Islet precursor cell (in vitro differentiated cells): ENCODE measurements around the gene HBG1.

Experiments used
- DNase-seq: peaks from one replicate; pipeline ENCODE4 v3.0.0-alpha.2; 2018

The HBG1 gene

DNA sequence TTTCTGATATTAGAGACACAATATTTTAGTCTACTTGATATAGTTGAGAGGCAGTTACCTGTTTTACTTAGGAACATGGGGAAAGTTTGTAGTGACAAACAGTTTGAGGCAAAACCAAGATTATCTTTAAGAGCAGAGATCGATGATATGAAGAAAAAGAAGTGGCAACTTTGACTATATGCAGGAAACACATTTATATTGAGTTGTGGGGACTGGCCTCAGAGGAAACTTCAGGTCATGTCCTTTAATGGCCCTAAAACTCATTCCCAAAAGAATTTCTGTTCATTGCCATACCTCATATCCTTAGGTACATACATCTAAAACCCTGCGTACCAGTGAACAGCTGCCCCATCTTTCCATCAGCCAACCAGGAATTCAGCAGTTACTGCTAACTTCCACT, 4.5 kb downstream of the HBG1 start:
- DNase-seq, result no peak

DNA sequence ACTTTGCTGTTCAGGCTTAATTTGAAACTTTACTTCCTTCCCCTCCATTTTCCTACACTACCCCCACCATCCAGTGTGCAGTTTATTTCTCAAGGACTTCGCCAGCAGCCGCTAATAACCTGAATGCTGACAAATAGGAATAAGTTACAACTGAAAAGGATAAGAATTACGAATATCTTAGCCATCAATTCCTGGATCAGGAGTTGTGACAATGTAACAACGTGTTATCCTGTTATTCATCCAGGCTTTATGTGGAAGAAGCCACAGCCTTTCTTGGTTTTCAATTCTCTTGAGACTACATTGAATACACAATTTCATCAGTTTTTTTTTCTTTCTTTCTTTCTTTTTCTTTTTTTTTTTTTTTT, 5.9 kb downstream of the HBG1 start:
- DNase-seq, result no peak

DNA sequence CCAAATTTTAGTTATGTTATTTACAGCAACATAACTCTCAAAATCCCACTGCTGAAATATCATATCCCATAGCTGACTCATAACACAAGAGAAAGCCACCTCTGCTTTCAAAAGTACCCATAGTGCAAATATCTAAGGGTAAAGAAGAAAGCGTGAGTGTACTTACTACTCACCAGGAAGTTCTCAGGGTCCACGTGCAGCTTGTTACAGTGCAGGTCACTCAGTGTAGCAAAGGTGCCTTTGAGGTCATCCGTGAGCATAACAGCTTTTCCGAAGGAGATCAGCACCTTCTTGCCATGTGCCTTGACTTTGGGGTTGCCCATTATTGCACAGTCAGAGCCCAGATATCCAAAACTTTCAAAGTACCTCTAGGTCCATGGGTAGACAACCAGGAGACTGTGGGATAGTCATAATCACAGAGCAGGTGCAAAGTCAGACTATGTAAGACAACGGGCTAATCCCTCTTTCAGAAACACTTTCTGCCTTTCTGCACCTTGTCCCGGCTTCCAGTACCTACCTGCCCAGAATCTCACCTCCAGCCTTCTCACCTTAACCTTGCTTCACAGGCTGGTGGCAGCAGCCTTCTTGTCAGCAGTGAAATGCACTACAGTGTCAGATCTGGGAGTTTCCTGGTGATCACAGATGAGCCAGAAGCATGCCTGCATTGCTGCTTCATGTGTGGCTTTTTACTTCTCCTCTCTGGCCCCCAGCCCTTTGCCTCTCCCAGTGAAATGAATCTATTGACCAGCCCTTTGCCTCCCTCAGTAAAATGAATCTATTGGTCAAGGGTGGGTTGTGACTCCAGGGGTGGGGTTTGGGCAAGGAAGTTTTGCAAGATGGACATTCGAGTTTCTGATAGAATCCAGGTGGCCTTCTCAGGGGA, 6.5 kb downstream of the HBG1 start:
- DNase-seq, result no peak

DNA sequence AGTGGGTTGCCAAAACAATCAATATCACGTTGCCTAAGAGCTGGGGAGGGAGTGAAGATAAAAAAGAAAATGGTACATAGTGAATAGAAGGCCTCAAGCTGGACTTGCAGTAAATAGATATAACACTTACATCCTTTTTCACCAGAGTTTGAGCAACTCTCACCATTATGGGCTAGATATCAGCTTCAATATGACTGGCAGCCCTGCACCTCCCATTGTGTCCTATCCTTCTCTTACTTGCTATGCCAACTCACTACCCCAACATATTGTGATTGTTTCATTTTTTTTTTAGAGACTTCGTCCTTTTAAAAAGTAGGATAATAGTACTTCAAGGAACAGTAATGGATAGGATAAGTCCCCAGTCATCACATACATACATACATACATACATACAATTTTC, 7.4 kb downstream of the HBG1 start:
- DNase-seq, result no peak

DNA sequence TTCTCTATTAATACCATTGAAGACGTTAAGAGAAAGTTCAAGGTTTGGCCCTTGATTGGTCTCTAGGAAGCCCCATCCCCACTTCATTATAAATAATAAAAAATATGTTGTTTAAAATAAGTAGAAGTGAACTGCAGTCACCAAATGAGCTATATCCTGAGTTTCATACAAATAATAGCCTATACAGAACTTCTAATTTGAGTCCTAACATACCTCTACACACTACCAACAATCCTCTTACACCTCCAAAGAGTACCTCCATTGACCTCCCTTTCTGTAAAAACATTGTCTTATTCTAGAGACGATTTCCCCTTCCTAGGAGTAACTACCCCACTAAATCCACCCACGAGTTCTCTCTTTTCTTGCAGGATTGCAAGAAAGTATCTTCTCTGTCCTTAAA, 8.2 kb downstream of the HBG1 start:
- no peak for DNase-seq

DNA sequence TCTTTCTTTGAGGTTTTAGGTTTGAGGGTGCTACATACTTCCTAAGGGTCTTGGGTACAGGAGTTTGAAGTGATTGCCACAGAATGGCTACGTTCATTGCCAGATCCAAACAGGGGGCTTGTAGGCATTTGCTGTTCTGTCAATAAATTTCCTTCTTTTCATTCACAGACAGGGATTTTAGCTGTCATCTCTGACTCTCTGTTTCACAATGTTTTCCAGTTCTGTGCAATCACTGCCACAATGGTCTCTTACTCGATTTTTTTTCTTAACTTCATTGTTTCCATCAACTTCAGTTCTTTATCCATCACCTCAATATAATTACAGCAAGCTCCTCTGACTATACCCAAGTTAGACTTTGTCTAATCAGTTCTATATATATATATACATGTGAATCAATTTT, 9.2 kb downstream of the HBG1 start:
- DNase-seq, result no peak

DNA sequence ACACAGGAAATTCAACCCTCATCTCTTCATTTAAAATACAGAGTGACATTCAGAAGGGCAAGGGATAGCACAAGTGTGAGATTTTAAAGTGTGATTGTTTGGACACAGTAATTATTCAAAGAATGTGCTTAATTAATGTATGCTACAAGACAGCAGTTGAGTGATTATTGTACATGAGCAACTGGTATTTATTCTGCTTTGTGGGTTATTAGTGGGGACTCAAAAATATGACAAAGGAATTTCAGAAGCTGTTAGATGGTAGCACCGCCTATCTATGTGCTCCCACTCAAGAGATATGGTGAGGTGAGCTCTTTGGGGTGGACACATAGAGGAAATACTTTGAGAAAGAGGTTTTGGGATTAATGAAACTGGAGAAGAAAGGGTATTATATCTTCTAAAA, 9.6 kb downstream of the HBG1 start:
- no peak for DNase-seq

DNA sequence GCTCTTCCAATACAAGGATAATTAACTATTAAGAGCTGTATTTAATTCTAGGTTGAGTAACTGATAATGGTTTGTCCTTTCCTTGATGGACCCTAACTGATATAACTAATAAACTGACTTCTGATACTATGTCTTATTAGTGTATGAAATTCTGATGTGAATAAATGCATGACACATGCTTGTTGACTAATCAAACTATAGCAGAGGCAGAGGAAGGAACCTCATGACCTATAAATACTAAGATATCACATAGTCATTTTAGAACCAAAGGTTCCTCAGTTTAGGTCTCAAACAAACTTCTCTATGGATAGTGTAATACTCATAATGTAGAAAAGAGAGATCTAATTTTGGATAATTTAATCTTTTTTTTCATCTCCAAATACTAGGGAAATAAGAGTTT, 10.6 kb downstream of the HBG1 start:
- no peak for DNase-seq

DNA sequence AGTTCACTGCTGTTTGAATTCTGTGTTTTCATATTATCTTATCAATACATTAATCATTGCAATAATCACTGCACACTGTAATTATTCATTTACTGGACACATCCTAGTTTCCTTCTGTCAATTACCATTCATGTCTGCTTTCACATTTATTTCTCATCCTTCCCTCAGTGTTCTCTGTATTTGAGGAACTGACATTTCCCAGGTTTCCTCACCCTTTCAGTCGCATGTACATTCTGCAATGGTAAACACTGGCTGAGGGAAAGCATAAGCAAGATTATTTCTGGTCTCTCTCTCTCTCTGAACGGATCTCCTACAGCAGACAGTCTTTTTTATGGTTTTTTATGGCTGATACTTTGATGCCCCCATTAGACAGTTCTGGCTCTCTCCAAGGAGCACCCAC, 11.2 kb downstream of the HBG1 start:
- no peak for DNase-seq

DNA sequence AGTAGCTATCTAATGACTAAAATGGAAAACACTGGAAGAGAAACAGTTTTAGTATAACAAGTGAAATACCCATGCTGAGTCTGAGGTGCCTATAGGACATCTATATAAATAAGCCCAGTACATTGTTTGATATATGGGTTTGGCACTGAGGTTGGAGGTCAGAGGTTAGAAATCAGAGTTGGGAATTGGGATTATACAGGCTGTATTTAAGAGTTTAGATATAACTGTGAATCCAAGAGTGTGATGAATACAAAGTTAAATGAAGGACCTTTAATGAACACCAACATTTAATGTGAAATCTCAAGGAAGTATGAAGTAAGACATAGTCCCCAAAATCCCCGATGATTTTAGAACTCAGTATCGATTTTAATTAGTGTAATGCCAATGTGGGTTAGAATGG, 12.2 kb downstream of the HBG1 start:
- no peak for DNase-seq

DNA sequence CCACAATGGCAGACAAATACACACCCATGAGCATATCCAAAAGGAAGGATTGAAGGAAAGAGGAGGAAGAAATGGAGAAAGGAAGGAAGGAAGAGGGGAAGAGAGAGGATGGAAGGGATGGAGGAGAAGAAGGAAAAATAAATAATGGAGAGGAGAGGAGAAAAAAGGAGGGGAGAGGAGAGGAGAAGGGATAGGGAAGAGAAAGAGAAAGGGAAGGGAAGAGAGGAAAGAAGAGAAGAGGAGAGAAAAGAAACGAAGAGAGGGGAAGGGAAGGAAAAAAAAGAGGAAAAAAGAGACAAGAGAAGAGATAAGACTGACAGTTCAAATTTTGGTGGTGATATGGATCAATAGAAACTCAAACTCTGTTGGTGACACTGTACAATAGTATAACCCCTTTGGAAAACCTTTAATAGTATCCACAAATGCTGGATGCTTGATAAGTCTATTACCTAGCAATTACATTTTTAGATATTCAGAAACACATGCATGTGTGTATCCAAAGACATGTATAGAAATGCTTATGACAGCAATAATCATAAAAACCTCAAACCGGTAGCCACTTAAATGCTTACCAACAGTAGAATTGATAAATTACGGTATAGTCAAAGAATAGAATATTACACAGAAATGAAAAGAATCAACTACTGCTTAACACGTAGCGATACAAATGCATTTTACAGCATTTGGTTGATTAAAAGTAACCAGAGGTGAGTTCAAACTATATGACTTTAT, 14.1 kb downstream of the HBG1 start:
- no peak for DNase-seq

DNA sequence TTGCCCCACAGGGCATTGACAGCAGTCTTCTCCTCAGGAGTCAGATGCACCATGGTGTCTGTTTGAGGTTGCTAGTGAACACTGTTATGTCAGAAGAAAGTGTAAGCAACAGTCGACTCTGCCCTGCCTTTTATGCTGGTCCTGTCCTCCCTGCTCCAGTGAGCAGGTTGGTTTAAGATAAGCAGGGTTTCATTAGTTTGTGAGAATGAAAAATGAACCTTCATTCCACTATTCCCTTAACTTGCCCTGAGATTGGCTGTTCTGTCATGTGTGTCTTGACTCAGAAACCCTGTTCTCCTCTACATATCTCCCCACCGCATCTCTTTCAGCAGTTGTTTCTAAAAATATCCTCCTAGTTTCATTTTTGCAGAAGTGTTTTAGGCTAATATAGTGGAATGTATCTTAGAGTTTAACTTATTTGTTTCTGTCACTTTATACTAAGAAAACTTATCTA, 15.2 kb downstream of the HBG1 start, which contains the start of gene HBD:
Gene HBD (minus strand): TSS at position 103 of the 454 bp plus-strand sequence. CDS start 50 bp downstream, at position 53.
- DNase-seq, result no peak

DNA sequence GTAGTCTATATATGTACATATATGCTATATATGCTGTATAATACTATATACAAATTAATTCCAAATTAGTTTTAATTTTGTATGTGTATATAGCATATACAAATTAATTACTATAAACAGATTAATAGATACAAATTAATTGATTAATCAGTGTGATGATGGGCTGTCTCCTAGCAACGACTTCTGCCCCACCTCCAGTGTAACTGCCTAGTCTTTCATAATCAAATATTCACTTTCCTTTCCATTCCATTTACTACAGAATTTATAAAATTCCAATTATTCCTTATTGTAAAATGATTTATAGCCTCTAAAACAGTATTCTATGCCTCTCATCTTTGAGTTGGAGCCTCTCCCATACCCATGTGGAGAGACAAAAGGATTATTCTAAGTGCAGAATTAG, 16.4 kb downstream of the HBG1 start:
- DNase-seq, result no peak

DNA sequence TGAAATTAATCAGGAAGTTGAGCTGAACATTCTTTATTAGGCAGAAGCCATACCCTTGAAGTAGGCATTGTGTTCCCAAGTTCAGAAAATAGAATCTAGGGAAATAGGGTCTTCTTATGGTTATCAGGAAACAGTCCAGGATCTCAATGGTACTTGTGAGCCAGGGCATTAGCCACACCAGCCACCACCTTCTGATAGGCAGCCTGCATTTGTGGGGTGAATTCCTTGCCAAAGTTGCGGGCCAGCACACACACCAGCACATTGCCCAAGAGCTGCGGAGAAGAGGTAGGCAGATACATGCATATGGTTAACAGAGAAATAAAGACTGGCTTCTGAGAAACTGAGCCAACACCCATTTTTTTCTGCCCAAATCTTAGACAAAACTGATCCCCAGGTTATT, 16.8 kb downstream of the HBG1 start:
- no peak for DNase-seq

DNA sequence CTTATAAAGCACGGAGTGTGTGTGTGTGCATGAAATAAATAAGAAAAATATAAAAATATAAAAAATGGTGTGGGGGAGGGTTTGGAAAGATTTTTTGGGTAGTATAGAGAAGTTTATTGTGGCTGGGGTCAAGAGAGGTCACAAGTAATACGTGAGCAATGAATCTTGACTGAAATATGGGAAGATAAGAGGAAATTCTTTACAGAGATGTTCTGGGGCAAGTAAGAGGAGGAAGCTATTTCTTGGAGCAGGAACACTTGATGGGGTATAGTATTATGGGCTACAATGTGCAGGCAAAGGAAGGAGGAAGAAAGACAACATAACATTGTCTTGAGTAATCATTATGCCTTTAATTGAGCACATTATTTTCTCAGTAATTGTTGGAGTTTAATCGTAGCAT, 17.5 kb downstream of the HBG1 start:
- no peak for DNase-seq

DNA sequence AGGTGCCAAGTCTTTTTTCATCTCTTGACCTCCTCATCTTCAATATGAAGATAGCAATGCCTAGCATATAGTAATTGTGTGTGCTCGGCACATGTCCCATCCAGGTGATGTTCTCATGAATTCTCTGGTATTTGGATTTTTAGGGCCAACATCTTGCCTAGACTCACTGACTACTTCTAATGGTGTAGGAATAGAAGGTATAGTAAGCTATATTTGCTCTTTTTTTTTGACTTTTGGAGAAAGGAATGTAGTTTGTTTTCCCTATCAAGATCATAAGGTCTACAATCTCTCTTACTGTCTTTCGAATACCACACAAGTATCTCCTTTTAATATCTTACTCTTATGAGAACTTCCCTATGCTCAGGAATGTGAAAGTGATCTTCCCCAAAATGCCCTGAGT, 18.5 kb downstream of the HBG1 start:
- no peak for DNase-seq

DNA sequence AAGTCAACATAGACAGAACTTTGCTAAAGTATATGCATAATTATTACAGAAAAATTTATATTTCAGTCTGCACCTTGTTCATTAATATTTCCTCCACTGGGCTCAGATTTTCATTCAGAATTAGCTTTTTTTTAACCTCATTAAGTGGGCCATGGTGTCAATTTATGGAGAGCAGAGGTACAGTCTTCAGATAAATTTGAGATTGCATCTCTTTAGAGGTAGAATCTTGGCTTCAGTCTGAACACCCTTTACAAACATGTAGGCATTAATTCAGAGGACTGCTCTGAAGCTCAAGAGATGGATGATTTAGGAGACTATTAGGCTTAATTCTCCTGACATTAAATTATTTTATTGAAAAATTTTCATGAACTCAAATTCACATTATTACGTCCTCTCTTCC, 19.4 kb downstream of the HBG1 start:
- no peak for DNase-seq

DNA sequence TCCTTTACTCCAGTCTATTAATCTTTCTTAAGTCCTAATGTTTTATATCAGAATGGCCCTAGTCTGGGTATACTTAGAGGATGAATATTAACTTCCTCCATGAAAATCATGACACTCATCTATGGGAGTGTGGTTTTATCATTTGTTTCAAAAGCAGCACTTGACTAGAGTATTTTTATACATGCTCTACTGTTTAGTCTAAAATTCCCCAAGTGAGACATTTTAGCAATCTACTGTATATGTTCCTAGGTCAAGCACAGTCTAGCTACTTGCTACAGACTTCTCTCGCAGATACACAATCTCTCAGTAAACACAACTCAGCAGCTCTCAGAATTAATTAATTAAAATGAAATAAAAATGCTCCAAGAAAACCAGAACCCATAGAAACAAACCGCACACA, 19.9 kb downstream of the HBG1 start:
- DNase-seq, result no peak

DNA sequence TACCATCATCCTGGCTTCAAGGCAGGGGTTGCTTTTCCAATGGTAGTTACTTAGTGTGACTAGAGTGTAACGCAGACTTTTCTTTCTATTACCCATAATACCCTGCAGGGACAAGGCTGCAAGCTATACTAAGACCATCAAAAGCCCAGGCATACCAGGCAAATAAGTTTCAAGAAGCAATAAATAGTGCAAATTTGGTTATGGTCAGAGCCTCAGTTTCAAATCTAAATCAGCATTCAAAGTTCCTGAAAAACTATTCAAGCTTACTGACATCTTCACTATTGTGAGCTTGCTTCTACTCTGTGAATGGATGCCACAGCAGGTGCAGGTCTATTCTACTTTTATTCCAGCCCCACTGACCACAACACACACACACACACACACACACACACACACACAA, 20.3 kb downstream of the HBG1 start:
- DNase-seq, result no peak

DNA sequence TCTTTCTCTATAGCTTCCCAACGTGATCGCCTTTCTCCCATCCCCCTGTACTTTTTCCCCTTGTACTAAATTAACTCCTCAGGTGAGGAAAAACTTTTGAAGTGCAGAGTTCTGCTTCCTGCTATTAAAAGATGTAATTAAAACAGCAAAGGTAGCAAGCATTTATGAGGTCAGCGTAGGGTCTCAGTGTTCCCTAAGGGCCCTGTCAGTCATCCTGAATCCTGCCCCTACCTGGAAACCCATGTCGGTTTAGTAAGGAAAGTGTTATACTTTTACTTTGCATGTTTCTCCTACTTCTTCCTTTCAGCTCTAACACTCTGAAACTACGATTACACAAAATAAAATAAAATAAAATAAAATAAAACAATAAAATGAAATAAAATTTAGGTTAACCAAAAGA, 21.5 kb downstream of the HBG1 start:
- no peak for DNase-seq

DNA sequence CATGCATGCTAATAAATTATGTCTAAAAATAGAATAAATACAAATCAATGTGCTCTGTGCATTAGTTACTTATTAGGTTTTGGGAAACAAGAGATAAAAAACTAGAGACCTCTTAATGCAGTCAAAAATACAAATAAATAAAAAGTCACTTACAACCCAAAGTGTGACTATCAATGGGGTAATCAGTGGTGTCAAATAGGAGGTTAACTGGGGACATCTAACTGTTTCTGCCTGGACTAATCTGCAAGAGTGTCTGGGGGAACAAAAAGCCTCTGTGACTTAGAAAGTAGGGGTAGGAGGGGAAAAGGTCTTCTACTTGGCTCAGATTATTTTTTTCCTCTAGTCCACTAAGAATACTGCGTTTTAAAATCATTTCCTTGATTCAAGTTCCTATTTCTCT, 22.0 kb downstream of the HBG1 start:
- DNase-seq, result no peak

DNA sequence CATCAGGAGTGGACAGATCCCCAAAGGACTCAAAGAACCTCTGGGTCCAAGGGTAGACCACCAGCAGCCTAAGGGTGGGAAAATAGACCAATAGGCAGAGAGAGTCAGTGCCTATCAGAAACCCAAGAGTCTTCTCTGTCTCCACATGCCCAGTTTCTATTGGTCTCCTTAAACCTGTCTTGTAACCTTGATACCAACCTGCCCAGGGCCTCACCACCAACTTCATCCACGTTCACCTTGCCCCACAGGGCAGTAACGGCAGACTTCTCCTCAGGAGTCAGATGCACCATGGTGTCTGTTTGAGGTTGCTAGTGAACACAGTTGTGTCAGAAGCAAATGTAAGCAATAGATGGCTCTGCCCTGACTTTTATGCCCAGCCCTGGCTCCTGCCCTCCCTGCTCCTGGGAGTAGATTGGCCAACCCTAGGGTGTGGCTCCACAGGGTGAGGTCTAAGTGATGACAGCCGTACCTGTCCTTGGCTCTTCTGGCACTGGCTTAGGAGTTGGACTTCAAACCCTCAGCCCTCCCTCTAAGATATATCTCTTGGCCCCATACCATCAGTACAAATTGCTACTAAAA, 22.8 kb downstream of the HBG1 start, which contains the start of gene HBB:
Gene HBB (minus strand): TSS at position 340 of the 579 bp plus-strand sequence. CDS start 50 bp downstream, at position 290.
- DNase-seq, result no peak

DNA sequence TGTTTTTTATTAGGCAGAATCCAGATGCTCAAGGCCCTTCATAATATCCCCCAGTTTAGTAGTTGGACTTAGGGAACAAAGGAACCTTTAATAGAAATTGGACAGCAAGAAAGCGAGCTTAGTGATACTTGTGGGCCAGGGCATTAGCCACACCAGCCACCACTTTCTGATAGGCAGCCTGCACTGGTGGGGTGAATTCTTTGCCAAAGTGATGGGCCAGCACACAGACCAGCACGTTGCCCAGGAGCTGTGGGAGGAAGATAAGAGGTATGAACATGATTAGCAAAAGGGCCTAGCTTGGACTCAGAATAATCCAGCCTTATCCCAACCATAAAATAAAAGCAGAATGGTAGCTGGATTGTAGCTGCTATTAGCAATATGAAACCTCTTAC, 24.2 kb downstream of the HBG1 start:
- no peak for DNase-seq
